Dermis microvascular lymphatic vessel endothelial cell (primary cell): ENCODE results near the gene TULP1. TPM values are rescaled to one million over a fixed set of nuclear protein-coding genes. Genes with fewer than 3 reads are reported as not detected.

Experiments used
- DNase-seq, 2 donors: peaks; one replicate each; pipeline versions ENCODE4 v3.0.0 to v3.0.0-alpha.2; 2010; ENCODE audit warnings: low read depth in 2 of 2
- total RNA-seq: library from RNA; depleted of rRNA; stranded (reverse); fragments of >200 nt; gene quantifications from 2 replicates; pipeline ENCODE4 v1.2.1, GENCODE V29; 2014

TULP1 gene
- total RNA-seq, 1 donor from 2014 or later, result not detected

DNA sequence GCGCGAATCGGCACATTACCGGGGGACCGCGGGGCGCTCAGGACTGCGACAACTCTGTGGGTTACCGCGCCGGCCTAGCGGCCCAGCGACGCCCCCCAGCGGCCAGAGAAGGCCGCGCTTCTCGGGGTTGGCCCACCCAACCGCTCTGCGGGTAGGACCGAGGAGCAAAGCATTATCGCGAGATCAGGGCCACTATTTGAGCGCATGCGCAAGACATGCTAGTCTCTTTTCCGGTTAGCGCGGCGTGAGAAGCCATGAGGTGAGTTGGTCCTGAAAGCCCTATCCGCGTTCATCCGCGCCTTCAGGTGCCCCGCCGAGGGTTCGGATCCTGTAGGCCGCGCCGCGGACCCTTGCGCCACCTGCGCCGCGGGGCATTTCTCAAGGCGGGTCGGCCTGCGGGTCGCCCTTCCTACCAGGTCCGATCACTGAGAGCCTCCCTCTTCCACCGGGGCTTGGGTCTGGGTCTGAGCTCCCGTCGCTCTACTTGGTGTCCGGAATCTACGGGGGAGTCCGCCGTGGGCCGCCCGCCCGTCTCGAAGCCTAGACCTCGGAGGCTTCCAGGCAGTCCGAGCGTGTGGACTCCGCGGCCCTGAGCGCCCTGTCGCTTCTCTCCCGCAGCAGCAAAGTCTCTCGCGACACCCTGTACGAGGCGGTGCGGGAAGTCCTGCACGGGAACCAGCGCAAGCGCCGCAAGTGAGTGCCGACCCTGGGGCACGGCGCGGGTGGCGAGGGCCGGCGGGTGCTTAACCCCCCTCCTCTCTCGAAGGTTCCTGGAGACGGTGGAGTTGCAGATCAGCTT, 44.3 kb downstream of the TULP1 start, which contains the start of gene RPL10A:
TSS of gene RPL10A (plus strand) at position 221 of the 799 bp plus-strand sequence. CDS start at position 255, 34 bp downstream.
- peak; percentile 96 to 97 for DNase-seq

DNA sequence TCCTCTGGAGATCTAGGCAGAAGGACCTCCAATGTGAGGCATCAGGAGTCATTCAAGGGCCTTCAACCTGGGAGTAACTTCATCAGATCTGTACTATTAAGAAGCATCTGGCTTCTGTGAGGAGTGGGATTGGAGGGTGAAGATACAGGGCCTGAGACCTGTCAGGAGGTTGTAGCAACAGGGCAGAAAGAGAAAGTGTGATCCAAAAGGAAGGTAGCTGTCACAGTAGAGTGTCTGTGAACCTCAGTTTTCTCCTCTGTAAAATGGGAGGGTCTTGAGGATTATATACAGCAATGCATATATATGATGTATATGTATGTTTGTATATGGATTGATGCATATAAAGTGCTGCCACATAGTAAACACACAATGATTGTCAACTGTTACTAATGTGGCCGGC, 47.0 kb downstream of the TULP1 start:
- no peak for DNase-seq

DNA sequence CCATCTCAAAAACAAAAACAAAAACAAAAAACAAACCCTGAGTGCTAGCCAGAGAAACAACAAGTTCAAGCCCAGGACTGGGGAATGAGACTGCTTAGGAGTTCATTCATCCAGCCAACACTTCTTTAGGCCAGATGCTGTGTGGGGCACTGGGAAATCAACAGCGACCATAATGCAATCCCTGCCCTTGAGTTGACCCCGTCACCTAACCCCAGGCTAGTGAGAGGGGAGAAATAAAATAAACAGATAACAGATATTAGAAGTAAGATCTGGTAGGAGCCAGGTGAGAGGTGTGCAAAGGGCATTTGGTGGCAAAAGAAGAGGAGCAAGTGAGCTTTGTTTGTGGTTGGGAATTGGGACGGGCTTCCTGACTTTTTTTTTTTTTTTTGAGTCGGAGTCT, 49.4 kb downstream of the TULP1 start:
- no peak for DNase-seq

DNA sequence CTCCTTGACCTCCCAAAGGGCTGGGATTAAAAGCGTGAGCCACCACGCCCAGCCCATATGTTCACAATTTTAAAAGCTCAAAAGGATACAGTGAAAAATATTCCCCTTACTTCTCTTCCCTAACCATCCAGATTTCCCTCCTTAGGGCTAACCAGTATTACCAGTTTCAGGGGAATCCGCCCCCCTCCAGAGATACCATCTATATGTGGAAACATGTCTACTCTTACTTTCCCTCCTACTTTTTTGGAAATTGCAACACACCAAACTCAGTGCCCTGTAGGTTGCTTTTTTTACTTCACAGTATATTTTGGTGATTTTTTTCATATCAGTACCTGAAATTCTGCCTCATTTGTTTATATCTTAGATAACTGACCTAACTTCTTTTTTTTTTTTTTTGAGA, 51.4 kb downstream of the TULP1 start:
- DNase-seq, result no peak

GRCh38 chr6:35457907-35458306, 54.8 kb downstream of the TULP1 start:
- DNase-seq, result no peak

- DNase-seq, result no peak
These were observed 58.1 kb downstream of the TULP1 start for GRCh38 chr6:35454391-35455110.

- DNase-seq, result no peak
These were observed 59.5 kb downstream of the TULP1 start for GRCh38 chr6:35453236-35453635.

GRCh38 chr6:35452183-35453090, 60.3 kb downstream of the TULP1 start, which contains the start of gene FANCE:
Gene FANCE (plus strand): TSS chr6:35452338. CDS start chr6:35452546, 208 bp downstream.
- DNase-seq, result peak; percentile 80 to 93

- peak; percentile 49 to 61 for DNase-seq
These were observed 61.1 kb downstream of the TULP1 start for GRCh38 chr6:35451354-35452182.

DNA sequence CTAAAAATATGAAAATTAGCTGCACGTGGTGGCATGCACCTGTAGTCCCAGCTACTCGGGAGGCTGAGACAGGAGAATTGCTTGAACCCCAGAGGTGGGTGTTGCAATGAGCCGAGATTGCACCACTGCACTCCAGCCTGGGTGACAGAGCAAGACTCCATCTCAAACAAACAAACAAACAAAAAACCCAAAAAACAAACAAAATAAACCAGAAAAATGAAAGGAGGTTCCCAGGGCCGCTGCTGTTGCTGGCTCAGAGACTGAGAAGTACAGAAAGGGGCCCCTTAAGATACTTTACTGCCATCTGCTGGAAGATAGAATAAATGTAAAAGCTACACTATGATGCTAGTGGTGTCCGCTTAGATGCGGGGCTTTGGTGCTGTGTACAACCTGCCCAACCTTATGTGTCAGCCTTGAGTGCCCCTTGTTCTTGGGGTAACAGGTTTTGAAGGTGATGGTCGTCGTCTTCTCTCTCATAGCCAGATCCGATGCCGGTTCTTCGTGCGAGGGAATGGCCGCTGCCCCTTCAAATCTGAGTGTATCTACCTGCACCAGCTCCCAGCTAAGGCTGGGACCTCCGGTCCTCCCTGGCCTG, 63.3 kb downstream of the TULP1 start:
- DNase-seq, result peak in 1 of 2 donors; percentile 75

- no peak for DNase-seq
These were observed 64.5 kb downstream of the TULP1 start for GRCh38 chr6:35448191-35448590.

Other genes starting within 250 kb of the TULP1 start
- gene DEF6, start 215.1 kb downstream of the TULP1 start, total RNA-seq, result 0.51 and 0.63 TPM in 2 replicates
- 4.0 and 8.9 TPM in 2 replicates for gene PPARD, start 170.3 kb downstream of the TULP1 start, total RNA-seq
- 10.3 and 11.1 TPM in 2 replicates for gene FANCE, start 60.6 kb downstream of the TULP1 start, total RNA-seq
- 1,744 and 1,805 TPM in 2 replicates for gene RPL10A, start 44.5 kb downstream of the TULP1 start, total RNA-seq
- gene TEAD3, start 15.8 kb downstream of the TULP1 start, total RNA-seq, result 0.13 and 0.26 TPM in 2 replicates
- 37.9 and 40.3 TPM in 2 replicates for gene FKBP5, start 176.0 kb upstream of the TULP1 start, total RNA-seq
- gene ARMC12, start 224.1 kb upstream of the TULP1 start, total RNA-seq, result 0.25 and 0.39 TPM in 2 replicates